Measurements from ENCODE around the gene FAM83G. TPM values are rescaled to one million over a fixed set of nuclear protein-coding genes. Genes with fewer than 3 reads are reported as not detected.

Gene FAM83G
- total RNA-seq, 1 experiment from 2014 or later, result 21.5 TPM

GRCh38 chr17:18992454-18993130 lies 12.0 kb downstream of the FAM83G start:
- Mint-ChIP-seq H3K27ac (ENCODE audit: unreplicated experiment) (no peak overlapping the region), H3K36me3 (ENCODE audit: insufficient read depth, unreplicated experiment) (peaks cover 8% of the 10 kb centered on the region), H3K9me3 (ENCODE audit: low read depth, unreplicated experiment) (no peaks in the 10 kb centered on the region), H3K4me1 (ENCODE audit: low read depth, unreplicated experiment) (peaks cover 16% of the 10 kb centered on the region), H3K27me3 (ENCODE audit: unreplicated experiment) (no peaks in the 10 kb centered on the region), H3K4me3 (ENCODE audit: low read depth, unreplicated experiment) (no peak overlapping the region)
- intact Hi-C loops (cut with micrococcal nuclease; ENCODE audit: unreplicated experiment), result no loop called here
- BruUV-seq (replicated peaks), result no TSS peak
- no peak for TF ChIP-seq CTCF (IDR thresholded peaks at IDR 0.05; ENCODE audit: unreplicated experiment)
- CTCF ChIA-PET, result no interaction called here
- DNase-seq, result no peak

- intact Hi-C loops (cut with micrococcal nuclease; ENCODE audit: unreplicated experiment), result no loop called here
- H3K4me1 Mint-ChIP-seq (ENCODE audit: low read depth, unreplicated experiment), result peaks cover 17% of the 10 kb centered on the region
- CTCF ChIA-PET, result no interaction called here
- no peak overlapping the region for H3K27ac Mint-ChIP-seq (ENCODE audit: unreplicated experiment)
- H3K36me3 Mint-ChIP-seq (ENCODE audit: insufficient read depth, unreplicated experiment), result peaks cover 8% of the 10 kb centered on the region
- BruUV-seq (replicated peaks), result no TSS peak
- no peak overlapping the region for H3K4me3 Mint-ChIP-seq (ENCODE audit: low read depth, unreplicated experiment)
- no peak for TF ChIP-seq CTCF (IDR thresholded peaks at IDR 0.05; ENCODE audit: unreplicated experiment)
- H3K27me3 Mint-ChIP-seq (ENCODE audit: unreplicated experiment), result no peaks in the 10 kb centered on the region
- no peaks in the 10 kb centered on the region for H3K9me3 Mint-ChIP-seq (ENCODE audit: low read depth, unreplicated experiment)
- DNase-seq, result no peak
These were observed 12.8 kb downstream of the FAM83G start for GRCh38 chr17:18991531-18992315.

GRCh38 chr17:18990331-18990730 lies 14.2 kb downstream of the FAM83G start:
- CTCF ChIA-PET, result no interaction called here
- H3K27ac Mint-ChIP-seq (ENCODE audit: unreplicated experiment), result no peak overlapping the region
- intact Hi-C loops (cut with micrococcal nuclease; ENCODE audit: unreplicated experiment), result no loop called here
- no peak for TF ChIP-seq CTCF (IDR thresholded peaks at IDR 0.05; ENCODE audit: unreplicated experiment)
- peaks cover 17% of the 10 kb centered on the region for H3K4me1 Mint-ChIP-seq (ENCODE audit: low read depth, unreplicated experiment)
- BruUV-seq (replicated peaks), result no TSS peak
- no peak overlapping the region for H3K4me3 Mint-ChIP-seq (ENCODE audit: low read depth, unreplicated experiment)
- DNase-seq, result no peak
- H3K36me3 Mint-ChIP-seq (ENCODE audit: insufficient read depth, unreplicated experiment), result peaks cover 12% of the 10 kb centered on the region
- H3K27me3 Mint-ChIP-seq (ENCODE audit: unreplicated experiment), result no peaks in the 10 kb centered on the region
- H3K9me3 Mint-ChIP-seq (ENCODE audit: low read depth, unreplicated experiment), result no peaks in the 10 kb centered on the region

- intact Hi-C loops (cut with micrococcal nuclease; ENCODE audit: unreplicated experiment), result no loop called here
- TF ChIP-seq CTCF (IDR thresholded peaks at IDR 0.05; ENCODE audit: unreplicated experiment), result no peak
- CTCF ChIA-PET, result no interaction called here
- H3K4me3 Mint-ChIP-seq (ENCODE audit: low read depth, unreplicated experiment), result no peak overlapping the region
- no peaks in the 10 kb centered on the region for H3K27me3 Mint-ChIP-seq (ENCODE audit: unreplicated experiment)
- DNase-seq, result peak; percentile 61
- no TSS peak for BruUV-seq (replicated peaks)
- peaks cover 8% of the 10 kb centered on the region for H3K36me3 Mint-ChIP-seq (ENCODE audit: insufficient read depth, unreplicated experiment)
- H3K9me3 Mint-ChIP-seq (ENCODE audit: low read depth, unreplicated experiment), result no peaks in the 10 kb centered on the region
- H3K4me1 Mint-ChIP-seq (ENCODE audit: low read depth, unreplicated experiment), result peaks cover 17% of the 10 kb centered on the region
- H3K27ac Mint-ChIP-seq (ENCODE audit: unreplicated experiment), result no peak overlapping the region
These were observed 15.9 kb downstream of the FAM83G start for GRCh38 chr17:18988546-18989173.
